NT2/D1 (cell line): ENCODE measurements around the gene ERBB4.

Experiments
- DNase-seq: peaks from one replicate; pipeline ENCODE4 v3.0.0-alpha.2; 2011; ENCODE audit warnings: low read depth, low spot score
- H3K27me3 ChIP-seq: 2 replicates; pipeline ENCODE4 v1.6.0; 2011; ENCODE audit warnings: mild to moderate bottlenecking; ENCODE audit not compliant: insufficient read length, insufficient read depth
- H3K36me3 ChIP-seq: 2 replicates; pipeline ENCODE4 v1.6.1; 2011; ENCODE audit warnings: mild to moderate bottlenecking, low read length, mixed read lengths; ENCODE audit not compliant: insufficient read depth, insufficient read length
- H3K4me1 ChIP-seq: 2 replicates; pipeline ENCODE4 v1.5.1; 2011; ENCODE audit not compliant: insufficient read depth, insufficient read length
- H3K4me3 ChIP-seq: 2 replicates; pipeline ENCODE4 v1.5.1; 2011; ENCODE audit warnings: low read depth; ENCODE audit not compliant: insufficient read length
- H3K9ac ChIP-seq: 2 replicates; pipeline ENCODE4 v1.6.0; 2011; ENCODE audit warnings: low read depth; ENCODE audit not compliant: insufficient read length
- H3K9me3 ChIP-seq: 2 replicates; pipeline ENCODE4 v1.5.1; 2011; ENCODE audit warnings: mild to moderate bottlenecking, low read length; ENCODE audit not compliant: insufficient read depth
- SUZ12 ChIP-seq: IDR thresholded peaks from 2 replicates; pipeline ENCODE4 v1.6.1; 2011; ENCODE audit not compliant: insufficient read length, insufficient read depth; ENCODE audit errors: extremely low read depth
- YY1 ChIP-seq: IDR thresholded peaks from 2 replicates; pipeline ENCODE4 v1.6.1; 2011; ENCODE audit not compliant: insufficient read length, insufficient read depth
- ZNF274 ChIP-seq: IDR thresholded peaks from 2 replicates; pipeline ENCODE4 v1.6.1; 2011; ENCODE audit warnings: mild to moderate bottlenecking, low read depth, low read length

The ERBB4 gene

DNA sequence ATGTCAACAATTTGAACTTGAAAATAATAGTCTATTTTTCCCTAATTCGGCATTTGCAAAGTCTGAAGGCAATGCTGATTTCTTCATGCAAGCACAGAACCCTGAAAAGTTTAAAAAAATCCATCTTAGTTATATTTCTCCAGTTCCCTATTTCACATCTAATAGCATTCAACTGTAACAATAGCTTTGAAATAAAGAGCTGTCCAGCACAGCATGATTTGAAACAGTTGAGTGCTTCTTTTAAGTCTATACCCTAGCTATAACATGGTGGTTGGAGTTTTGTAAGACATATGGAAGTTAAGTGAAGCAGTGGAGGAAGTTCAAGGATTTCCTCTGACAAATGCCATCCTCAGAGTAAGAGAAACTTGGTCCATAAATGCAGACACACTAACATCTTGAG is 691.9 kb downstream of the ERBB4 start:
- TF ChIP-seq SUZ12: no peak
- TF ChIP-seq ZNF274: no peak
- TF ChIP-seq YY1: no peak
- no peak overlapping the region for H3K9ac ChIP-seq
- H3K36me3 ChIP-seq: no peaks in the 10 kb centered on the region
- DNase-seq: no peak
- H3K27me3 ChIP-seq: no peaks in the 10 kb centered on the region
- no peaks in the 10 kb centered on the region for H3K4me1 ChIP-seq
- H3K9me3 ChIP-seq: no peaks in the 10 kb centered on the region
- H3K4me3 ChIP-seq: no peak overlapping the region

DNA sequence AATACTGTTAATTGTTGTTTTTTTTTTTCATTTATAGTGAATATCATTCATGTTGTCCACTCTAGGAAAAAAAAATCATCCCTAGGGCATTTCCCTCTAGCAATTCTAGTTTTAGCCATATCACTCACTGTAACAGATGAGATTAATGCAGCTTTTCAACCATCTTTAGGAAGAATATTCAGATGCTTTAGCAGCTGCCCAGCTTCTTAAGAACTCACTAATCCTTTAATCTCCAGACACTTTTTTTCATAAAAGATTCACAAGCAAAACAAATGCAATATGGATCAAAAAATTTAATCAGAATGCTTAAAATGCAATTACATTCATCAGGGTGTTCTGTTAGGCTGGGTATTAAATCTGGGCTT is 692.6 kb downstream of the ERBB4 start:
- TF ChIP-seq SUZ12 (no peak), ZNF274 (no peak), YY1 (no peak)
- no peak overlapping the region for H3K4me3 ChIP-seq
- no peaks in the 10 kb centered on the region for H3K4me1 ChIP-seq
- H3K36me3 ChIP-seq: no peaks in the 10 kb centered on the region
- H3K9ac ChIP-seq: no peak overlapping the region
- H3K27me3 ChIP-seq: no peaks in the 10 kb centered on the region
- DNase-seq: no peak
- H3K9me3 ChIP-seq: no peaks in the 10 kb centered on the region

DNA sequence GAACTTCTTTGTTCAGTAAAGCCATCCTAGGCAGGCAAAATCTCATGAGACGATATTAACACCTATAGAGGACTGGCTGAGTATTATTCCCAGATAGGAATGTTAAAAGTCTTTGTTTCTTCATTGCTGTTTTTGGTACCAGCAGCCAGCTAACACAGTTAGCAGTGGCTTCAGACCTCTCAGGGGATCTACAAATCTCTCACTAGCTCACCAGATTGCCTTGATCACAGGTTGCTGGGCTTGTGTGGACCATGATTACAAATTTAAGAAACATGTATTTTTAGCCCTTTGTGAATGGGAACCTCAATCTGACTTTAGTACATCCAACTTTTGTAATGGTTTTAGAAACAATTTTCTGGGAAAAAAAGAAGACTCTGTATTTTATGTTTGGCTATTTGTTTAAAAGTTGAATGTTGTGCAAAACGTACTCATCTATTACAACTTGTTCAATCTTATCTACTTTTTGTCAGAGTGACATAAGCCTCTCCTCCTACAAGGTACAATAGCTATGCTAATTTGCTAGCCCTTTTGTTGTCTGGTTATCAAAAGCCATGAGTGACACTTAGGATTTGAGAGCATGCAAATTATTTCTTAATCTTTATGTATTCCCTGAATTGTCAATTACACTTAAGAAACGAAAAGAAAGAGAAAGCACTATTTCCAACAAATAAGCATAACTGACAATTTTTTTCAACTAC is 693.1 kb downstream of the ERBB4 start:
- TF ChIP-seq SUZ12 (no peak), YY1 (no peak), ZNF274 (no peak)
- Histone ChIP-seq H3K4me3 (no peak overlapping the region), H3K4me1 (no peaks in the 10 kb centered on the region), H3K27me3 (no peaks in the 10 kb centered on the region), H3K36me3 (no peaks in the 10 kb centered on the region), H3K9ac (no peak overlapping the region), H3K9me3 (no peaks in the 10 kb centered on the region)
- DNase-seq: no peak

DNA sequence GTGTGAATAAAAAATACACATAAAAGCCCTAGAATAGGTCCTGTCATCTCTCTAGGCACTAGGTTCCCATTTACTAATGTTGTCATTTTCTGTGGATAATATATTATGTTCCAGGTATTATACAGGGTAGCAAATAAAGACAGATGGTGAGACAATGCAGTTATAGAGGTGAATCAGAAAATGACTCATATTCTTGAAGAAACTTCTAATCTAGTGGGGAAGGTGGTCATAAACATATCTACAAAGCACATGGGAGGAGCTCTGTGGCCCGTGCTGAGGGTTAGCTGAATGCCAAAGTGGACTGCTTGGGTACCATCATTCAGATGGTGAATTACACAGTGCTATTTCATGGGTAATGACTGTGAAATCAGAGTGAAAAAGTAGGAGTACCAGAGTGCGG is 700.9 kb downstream of the ERBB4 start:
- no peaks in the 10 kb centered on the region for H3K36me3 ChIP-seq
- no peaks in the 10 kb centered on the region for H3K4me1 ChIP-seq
- TF ChIP-seq ZNF274: no peak
- TF ChIP-seq YY1: no peak
- no peak for TF ChIP-seq SUZ12
- no peak overlapping the region for H3K4me3 ChIP-seq
- H3K9me3 ChIP-seq: no peaks in the 10 kb centered on the region
- no peak for DNase-seq
- H3K27me3 ChIP-seq: no peaks in the 10 kb centered on the region
- no peak overlapping the region for H3K9ac ChIP-seq

DNA sequence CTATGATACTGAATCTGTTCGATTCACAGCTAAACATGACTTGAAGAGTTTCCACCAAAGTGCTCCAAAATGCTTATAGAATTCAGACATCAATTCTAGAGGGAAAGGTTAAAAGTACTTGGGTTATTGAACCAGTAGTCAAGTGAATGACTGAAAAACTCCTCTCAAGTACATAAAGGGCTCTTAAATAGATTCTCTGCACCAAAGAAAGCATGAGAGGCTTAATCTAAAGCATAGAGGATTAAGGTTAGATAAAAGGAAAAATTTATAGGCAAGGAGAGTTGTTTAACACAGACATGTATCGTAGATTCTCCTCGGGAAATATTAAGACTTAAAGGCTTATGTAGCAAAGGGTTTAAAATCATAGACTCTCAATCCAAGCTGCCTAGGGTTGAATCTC is 701.4 kb downstream of the ERBB4 start:
- no peaks in the 10 kb centered on the region for H3K27me3 ChIP-seq
- no peak for DNase-seq
- no peaks in the 10 kb centered on the region for H3K36me3 ChIP-seq
- no peaks in the 10 kb centered on the region for H3K9me3 ChIP-seq
- no peak overlapping the region for H3K9ac ChIP-seq
- TF ChIP-seq YY1: no peak
- TF ChIP-seq SUZ12: no peak
- no peak for TF ChIP-seq ZNF274
- H3K4me1 ChIP-seq: no peaks in the 10 kb centered on the region
- H3K4me3 ChIP-seq: no peak overlapping the region

DNA sequence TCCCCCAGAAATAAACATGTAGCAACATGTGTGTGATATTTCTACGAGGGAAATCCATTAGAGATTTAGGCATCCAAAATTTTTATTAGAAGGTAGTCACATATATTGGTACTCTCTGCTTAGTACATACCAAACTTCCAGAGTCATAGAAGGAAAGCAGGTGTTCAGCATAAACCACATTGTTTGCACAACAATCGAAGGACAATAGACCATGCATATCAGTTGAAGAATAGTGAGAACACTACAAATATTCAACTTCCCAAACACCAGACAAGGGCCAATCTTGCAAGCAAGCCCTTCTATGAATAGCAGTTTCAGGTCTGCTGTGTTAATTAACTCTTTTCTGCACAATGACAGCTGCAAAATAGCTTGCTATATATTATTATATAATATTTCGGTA is 702.2 kb downstream of the ERBB4 start:
- no peak for DNase-seq
- Histone ChIP-seq H3K4me1 (no peaks in the 10 kb centered on the region), H3K9ac (no peak overlapping the region), H3K27me3 (no peaks in the 10 kb centered on the region), H3K9me3 (no peaks in the 10 kb centered on the region), H3K36me3 (no peaks in the 10 kb centered on the region), H3K4me3 (no peak overlapping the region)
- TF ChIP-seq YY1 (no peak), ZNF274 (no peak), SUZ12 (no peak)

DNA sequence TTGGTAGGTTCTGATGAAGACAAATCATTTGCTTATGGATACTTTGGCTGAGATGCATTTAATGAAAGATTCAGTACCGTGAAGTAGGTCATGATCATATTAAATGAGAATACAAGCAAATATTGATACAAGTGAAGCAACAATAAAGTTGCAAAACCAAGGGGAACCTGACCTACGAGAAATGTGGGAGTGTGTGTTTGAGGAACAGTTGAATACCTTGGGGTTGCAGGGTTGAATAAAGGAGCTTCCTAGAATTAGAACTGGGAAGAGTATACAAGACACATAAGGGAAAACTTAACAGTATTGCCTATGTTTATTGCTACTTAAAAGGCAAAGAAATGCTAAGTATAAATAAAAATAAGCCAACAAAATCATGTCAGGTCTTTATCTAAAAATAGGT is 702.9 kb downstream of the ERBB4 start:
- no peak overlapping the region for H3K4me3 ChIP-seq
- no peak for DNase-seq
- H3K9me3 ChIP-seq: no peaks in the 10 kb centered on the region
- no peaks in the 10 kb centered on the region for H3K4me1 ChIP-seq
- no peak overlapping the region for H3K9ac ChIP-seq
- H3K36me3 ChIP-seq: no peaks in the 10 kb centered on the region
- TF ChIP-seq YY1 (no peak), SUZ12 (no peak), ZNF274 (no peak)
- H3K27me3 ChIP-seq: no peaks in the 10 kb centered on the region

DNA sequence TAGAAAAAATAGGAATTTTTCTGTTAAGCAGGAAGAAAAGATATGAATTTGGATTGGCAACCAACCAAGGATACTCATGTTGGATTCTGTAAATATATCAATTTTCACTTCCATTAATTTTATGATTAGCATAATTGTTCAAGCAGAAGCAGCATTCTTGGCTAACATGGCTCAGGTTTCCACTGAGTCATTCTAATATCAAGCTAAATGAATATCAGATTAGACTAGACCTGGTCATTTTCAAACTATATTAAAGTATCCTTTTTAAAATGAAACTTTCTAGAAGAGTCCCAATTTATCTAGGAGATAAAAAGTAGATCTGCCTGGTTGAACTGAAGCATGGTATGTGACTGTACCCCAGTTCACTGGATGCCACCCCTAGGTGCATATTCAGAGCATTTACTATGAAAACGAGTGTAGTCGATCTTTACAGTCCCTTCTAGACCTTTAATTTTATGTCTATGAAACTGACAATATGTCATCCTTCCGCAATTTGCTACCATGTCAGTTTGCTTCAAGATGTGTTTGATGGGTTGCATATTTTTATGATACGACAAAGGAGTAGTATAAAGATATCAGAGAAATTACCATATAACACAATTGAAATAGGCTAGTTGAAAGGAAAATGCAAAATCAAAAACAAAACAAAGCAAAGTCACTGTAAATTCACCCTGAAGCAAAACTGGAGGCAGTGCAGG is 704.9 kb downstream of the ERBB4 start:
- Histone ChIP-seq H3K4me3 (no peak overlapping the region), H3K27me3 (no peaks in the 10 kb centered on the region), H3K9ac (no peak overlapping the region), H3K36me3 (no peaks in the 10 kb centered on the region), H3K4me1 (no peaks in the 10 kb centered on the region), H3K9me3 (no peaks in the 10 kb centered on the region)
- TF ChIP-seq SUZ12 (no peak), YY1 (no peak), ZNF274 (no peak)
- no peak for DNase-seq
